Left lung (tissue), 10 donors: ENCODE results near the gene ASIC2. TPM values are rescaled to one million over a fixed set of nuclear protein-coding genes. Genes with fewer than 3 reads are reported as not detected.

ENCODE experiments used
- ATAC-seq: fragments of 200-7000 bp; cut with Tn5 transposase; one replicate; pipeline ENCODE4 v1.9.1; 2020; ENCODE audit warnings: moderate library complexity
- DNase-seq, 4 donors: peaks; one replicate each; pipeline ENCODE4 v3.0.0-alpha.2; 2013 to 2020
- H3K27ac ChIP-seq, 2 donors: fragments of 200-600 bp; sonication (generic) in 1 of 2; one replicate each; pipeline versions ENCODE4 v1.5.0 to v1.8.0; 2020 to 2021
- H3K27me3 ChIP-seq, 2 donors: fragments of 200-600 bp; sonication (generic) in 1 of 2; one replicate each; pipeline versions ENCODE4 v1.5.0 to v1.8.0; 2020 to 2021
- H3K36me3 ChIP-seq, 2 donors: fragments of 200-600 bp; sonication (generic) in 1 of 2; one replicate each; pipeline versions ENCODE4 v1.5.0 to v1.8.0; 2020 to 2021
- H3K4me1 ChIP-seq, 2 donors: fragments of 200-600 bp; one replicate each; pipeline ENCODE4 v1.8.0; 2021
- H3K4me3 ChIP-seq, 2 donors: fragments of 200-600 bp; sonication (generic) in 1 of 2; one replicate each; pipeline versions ENCODE4 v1.5.0 to v1.8.0; 2020 to 2021; ENCODE audit warnings: mild to moderate bottlenecking in 1 of 2
- H3K9me3 ChIP-seq, 2 donors: fragments of 200-600 bp; sonication (generic) in 1 of 2; one replicate each; pipeline versions ENCODE4 v1.5.0 to v1.8.0; 2020 to 2021
- CTCF ChIP-seq, 2 donors: fragments of 200-600 bp; sonication (generic) in 1 of 2; IDR thresholded peaks; one replicate each; pipeline versions ENCODE4 v1.5.0 to v1.8.0; 2021; ENCODE audit warnings: antibody characterized with exemption in 2 of 2
- intact Hi-C, 2 donors: fragments of 100-400 bp; cut with DNase I; formaldehyde crosslinking; loops; one replicate each; pipeline versions ENCODE4 v1.11.2 to v1.14.2; 2022
- polyA plus RNA-seq, 6 donors: library from polyadenylated mRNA; unstranded; fragments of 120-200 nt; gene quantifications; one replicate each; pipeline ENCODE4 v1.2.1, GENCODE V29; 2013; ENCODE audit not compliant: insufficient read length in 6 of 6
- total RNA-seq, 2 donors: library from RNA; stranded (reverse); fragmentation: NEBNext Ultra II Directional; extraction: Animal tissue kit (Norgen Biotek cat#: 25700); gene quantifications; one replicate each; pipeline ENCODE4 v1.2.1, GENCODE V29; 2021
- donor health status: DM: no; HTN: yes; CAD: no.
- donor health status: DM: no; HTN: no; CAD: no.

The ASIC2 gene
- total and polyA plus RNA-seq, 8 donors, result 0.08 to 0.59 (median 0.46) TPM

- H3K27ac ChIP-seq, result no peak overlapping the region
- intact Hi-C loops, result no loop called here
- TF ChIP-seq CTCF (IDR thresholded peaks at IDR 0.05), result no peak
- no peak for DNase-seq
- H3K36me3 ChIP-seq, result no peaks in the 10 kb centered on the region
- no peaks in the 10 kb centered on the region for H3K9me3 ChIP-seq
- no peak for ATAC-seq
- no peaks in the 10 kb centered on the region for H3K4me1 ChIP-seq
- peaks cover 0 to 56% of the 10 kb centered on the region in 2 donors for H3K27me3 ChIP-seq
- H3K4me3 ChIP-seq, result no peak overlapping the region
Observed at GRCh38 chr17:33082529-33083173, 210.4 kb downstream of the ASIC2 start.

GRCh38 chr17:33080091-33080490, 213.0 kb downstream of the ASIC2 start:
- Histone ChIP-seq H3K36me3 (no peaks in the 10 kb centered on the region), H3K4me3 (no peak overlapping the region), H3K27me3 (peaks cover 0 to 61% of the 10 kb centered on the region in 2 donors), H3K9me3 (no peaks in the 10 kb centered on the region), H3K27ac (no peak overlapping the region), H3K4me1 (no peaks in the 10 kb centered on the region)
- ATAC-seq (no peak), DNase-seq (no peak)
- intact Hi-C loops, result no loop called here
- no peak for TF ChIP-seq CTCF (IDR thresholded peaks at IDR 0.05)

GRCh38 chr17:33079201-33079600, 213.9 kb downstream of the ASIC2 start:
- DNase-seq (peak in 2 of 4 donors; percentile 17 to 51), ATAC-seq (no peak)
- Histone ChIP-seq H3K9me3 (no peaks in the 10 kb centered on the region), H3K4me3 (no peak overlapping the region), H3K4me1 (no peaks in the 10 kb centered on the region), H3K27me3 (peaks cover 0 to 67% of the 10 kb centered on the region in 2 donors), H3K27ac (no peak overlapping the region), H3K36me3 (no peaks in the 10 kb centered on the region)
- intact Hi-C loops, result no loop called here
- no peak for TF ChIP-seq CTCF (IDR thresholded peaks at IDR 0.05)

- intact Hi-C loops, result no loop called here
- ATAC-seq (no peak), DNase-seq (no peak)
- no peak for TF ChIP-seq CTCF (IDR thresholded peaks at IDR 0.05)
- Histone ChIP-seq H3K9me3 (no peaks in the 10 kb centered on the region), H3K27ac (no peak overlapping the region), H3K4me3 (no peak overlapping the region), H3K4me1 (no peaks in the 10 kb centered on the region), H3K27me3 (peaks cover 0 to 63% of the 10 kb centered on the region in 2 donors), H3K36me3 (no peaks in the 10 kb centered on the region)
Observed at GRCh38 chr17:33076979-33077378, 216.1 kb downstream of the ASIC2 start.

GRCh38 chr17:33073416-33073815, 219.7 kb downstream of the ASIC2 start:
- Histone ChIP-seq H3K4me1 (no peaks in the 10 kb centered on the region), H3K4me3 (no peak overlapping the region), H3K9me3 (no peaks in the 10 kb centered on the region), H3K36me3 (no peaks in the 10 kb centered on the region), H3K27ac (no peak overlapping the region), H3K27me3 (peaks cover 0 to 31% of the 10 kb centered on the region in 2 donors)
- no peak for TF ChIP-seq CTCF (IDR thresholded peaks at IDR 0.05)
- DNase-seq (no peak), ATAC-seq (no peak)
- intact Hi-C loops, result no loop called here
